ENCODE data around the gene DNAJC11. TPM values are rescaled to one million over a fixed set of nuclear protein-coding genes. Genes with fewer than 3 reads are reported as not detected.

DNAJC11 gene
- total RNA-seq, 1 experiment from 2014 or later, result 102 TPM

DNA sequence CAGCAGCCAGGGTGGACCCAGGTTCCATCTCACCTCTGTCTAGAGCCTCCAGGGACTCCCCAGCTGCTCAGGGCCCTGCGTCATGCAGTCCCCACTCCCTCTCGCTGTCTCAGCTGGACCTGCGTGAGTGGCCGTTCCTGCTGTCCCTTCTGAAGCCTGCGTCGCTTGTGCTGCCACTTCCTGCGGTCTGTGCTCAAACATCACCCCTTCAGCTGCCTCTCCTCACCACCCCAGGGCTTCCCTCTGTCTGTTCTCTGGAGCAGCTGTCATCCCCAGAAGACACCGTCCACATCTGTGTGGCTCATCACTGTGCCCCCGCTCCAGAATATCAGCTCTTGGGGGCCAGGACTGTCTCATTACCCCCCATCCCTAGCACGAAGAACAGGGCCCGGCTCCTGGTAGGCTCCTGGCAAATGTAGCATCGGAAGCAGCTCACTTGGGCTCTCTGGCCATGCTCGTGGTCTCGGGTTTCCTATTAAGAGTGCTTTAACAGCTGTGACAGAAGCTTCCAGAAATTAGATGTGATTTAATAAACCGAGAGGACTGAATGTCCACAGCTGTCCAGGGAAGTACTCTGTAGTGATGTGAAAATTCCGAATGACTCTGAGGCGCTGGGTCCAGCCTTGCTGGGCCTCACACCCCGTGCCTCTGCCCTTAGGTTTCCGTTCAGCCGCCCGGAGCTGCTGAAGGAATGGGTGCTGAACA, 73.6 kb downstream of the DNAJC11 start (continued):
- no peak for TF ChIP-seq MLX (CRISPR knock-in tag; IDR thresholded peaks at IDR 0.05)
- TF ChIP-seq, protein P1, sequence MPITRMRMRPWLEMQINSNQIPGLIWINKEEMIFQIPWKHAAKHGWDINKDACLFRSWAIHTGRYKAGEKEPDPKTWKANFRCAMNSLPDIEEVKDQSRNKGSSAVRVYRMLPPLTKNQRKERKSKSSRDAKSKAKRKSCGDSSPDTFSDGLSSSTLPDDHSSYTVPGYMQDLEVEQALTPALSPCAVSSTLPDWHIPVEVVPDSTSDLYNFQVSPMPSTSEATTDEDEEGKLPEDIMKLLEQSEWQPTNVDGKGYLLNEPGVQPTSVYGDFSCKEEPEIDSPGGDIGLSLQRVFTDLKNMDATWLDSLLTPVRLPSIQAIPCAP (CRISPR knock-in tag; IDR thresholded peaks at IDR 0.05), result no peak
- no peak for TF ChIP-seq FOXK1 (CRISPR knock-in tag; IDR thresholded peaks at IDR 0.05)

DNA sequence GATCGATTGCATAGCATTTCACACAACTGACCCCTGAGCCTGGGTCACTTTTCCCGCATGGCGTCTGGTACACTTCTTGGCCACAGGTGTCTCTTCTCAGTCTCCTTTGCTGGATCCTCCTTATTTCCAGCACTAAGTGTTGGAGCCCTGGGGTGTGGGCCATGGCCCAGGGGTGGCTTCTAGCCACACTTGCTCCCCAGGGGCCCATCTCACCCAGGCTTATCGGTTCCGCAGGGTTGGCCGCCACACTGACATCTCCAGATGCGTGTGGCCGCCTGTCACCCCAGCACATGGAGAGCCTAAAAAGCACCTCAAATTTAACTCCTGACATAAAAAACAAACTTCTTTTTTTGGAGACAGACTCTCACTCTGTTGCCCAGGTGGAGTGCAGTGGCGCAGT, 74.6 kb downstream of the DNAJC11 start:
- no peak for TF ChIP-seq HMGXB4 (CRISPR knock-in tag; IDR thresholded peaks at IDR 0.05)
- TF ChIP-seq MLX (CRISPR knock-in tag; IDR thresholded peaks at IDR 0.05), result no peak
- no peak for TF ChIP-seq SMAD3 (CRISPR knock-in tag; IDR thresholded peaks at IDR 0.05; ENCODE audit: borderline replicate concordance)
- DNase-seq (ENCODE audit: low spot score) (no peak), ATAC-seq (no peak)
- peaks cover 34% of the 10 kb centered on the region for H3K36me3 Mint-ChIP-seq
- no peaks in the 10 kb centered on the region for H3K9me3 Mint-ChIP-seq
- peaks cover 14% of the 10 kb centered on the region for H3K4me1 Mint-ChIP-seq
- H3K27ac Mint-ChIP-seq, result 0 out of 2 replicates have a peak overlapping the region, but pooled peaks have one; percentile 9
- H3K27me3 Mint-ChIP-seq (ENCODE audit: low read depth), result no peaks in the 10 kb centered on the region; the same call in 1 of the 2 replicates
- POLR2A ChIA-PET, result no interaction called here
- peak overlapping the region; percentile 89 for H3K4me3 Mint-ChIP-seq
- CTCF ChIA-PET, result no interaction called here

GRCh38 chr1:6625584-6626149, 75.9 kb downstream of the DNAJC11 start:
- H3K36me3 Mint-ChIP-seq, result peaks cover 44% of the 10 kb centered on the region
- POLR2A ChIA-PET, result interaction anchor here (1.1 kb wide), 1 partner anchor 21 kb away, joined by 3 read pairs; no protein-coding TSS in a partner anchor
- no peak for DNase-seq (ENCODE audit: low spot score)

GRCh38 chr1:6624710-6625583, 76.7 kb downstream of the DNAJC11 start, which contains the start of gene THAP3:
Gene THAP3 (plus strand): TSS chr1:6624868. CDS start chr1:6625219, 351 bp downstream.
- peak within 1 kb of the TSS; percentile 89 for H3K4me3 Mint-ChIP-seq
- TF ChIP-seq, protein P2, sequence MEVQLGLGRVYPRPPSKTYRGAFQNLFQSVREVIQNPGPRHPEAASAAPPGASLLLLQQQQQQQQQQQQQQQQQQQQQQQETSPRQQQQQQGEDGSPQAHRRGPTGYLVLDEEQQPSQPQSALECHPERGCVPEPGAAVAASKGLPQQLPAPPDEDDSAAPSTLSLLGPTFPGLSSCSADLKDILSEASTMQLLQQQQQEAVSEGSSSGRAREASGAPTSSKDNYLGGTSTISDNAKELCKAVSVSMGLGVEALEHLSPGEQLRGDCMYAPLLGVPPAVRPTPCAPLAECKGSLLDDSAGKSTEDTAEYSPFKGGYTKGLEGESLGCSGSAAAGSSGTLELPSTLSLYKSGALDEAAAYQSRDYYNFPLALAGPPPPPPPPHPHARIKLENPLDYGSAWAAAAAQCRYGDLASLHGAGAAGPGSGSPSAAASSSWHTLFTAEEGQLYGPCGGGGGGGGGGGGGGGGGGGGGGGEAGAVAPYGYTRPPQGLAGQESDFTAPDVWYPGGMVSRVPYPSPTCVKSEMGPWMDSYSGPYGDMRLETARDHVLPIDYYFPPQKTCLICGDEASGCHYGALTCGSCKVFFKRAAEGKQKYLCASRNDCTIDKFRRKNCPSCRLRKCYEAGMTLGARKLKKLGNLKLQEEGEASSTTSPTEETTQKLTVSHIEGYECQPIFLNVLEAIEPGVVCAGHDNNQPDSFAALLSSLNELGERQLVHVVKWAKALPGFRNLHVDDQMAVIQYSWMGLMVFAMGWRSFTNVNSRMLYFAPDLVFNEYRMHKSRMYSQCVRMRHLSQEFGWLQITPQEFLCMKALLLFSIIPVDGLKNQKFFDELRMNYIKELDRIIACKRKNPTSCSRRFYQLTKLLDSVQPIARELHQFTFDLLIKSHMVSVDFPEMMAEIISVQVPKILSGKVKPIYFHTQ (CRISPR knock-in tag; IDR thresholded peaks at IDR 0.05), result no peak
- TF ChIP-seq SOX15 (CRISPR knock-in tag; IDR thresholded peaks at IDR 0.05) (no peak), ZNF416 (CRISPR knock-in tag; IDR thresholded peaks at IDR 0.05) (0 out of 2 replicates have a peak, but pooled peaks have one; percentile 56), CREB1 (CRISPR knock-in tag; IDR thresholded peaks at IDR 0.05) (no peak), RELA (CRISPR knock-in tag; IDR thresholded peaks at IDR 0.05; ENCODE audit: borderline replicate concordance) (no peak)
- TF ChIP-seq, protein P3, sequence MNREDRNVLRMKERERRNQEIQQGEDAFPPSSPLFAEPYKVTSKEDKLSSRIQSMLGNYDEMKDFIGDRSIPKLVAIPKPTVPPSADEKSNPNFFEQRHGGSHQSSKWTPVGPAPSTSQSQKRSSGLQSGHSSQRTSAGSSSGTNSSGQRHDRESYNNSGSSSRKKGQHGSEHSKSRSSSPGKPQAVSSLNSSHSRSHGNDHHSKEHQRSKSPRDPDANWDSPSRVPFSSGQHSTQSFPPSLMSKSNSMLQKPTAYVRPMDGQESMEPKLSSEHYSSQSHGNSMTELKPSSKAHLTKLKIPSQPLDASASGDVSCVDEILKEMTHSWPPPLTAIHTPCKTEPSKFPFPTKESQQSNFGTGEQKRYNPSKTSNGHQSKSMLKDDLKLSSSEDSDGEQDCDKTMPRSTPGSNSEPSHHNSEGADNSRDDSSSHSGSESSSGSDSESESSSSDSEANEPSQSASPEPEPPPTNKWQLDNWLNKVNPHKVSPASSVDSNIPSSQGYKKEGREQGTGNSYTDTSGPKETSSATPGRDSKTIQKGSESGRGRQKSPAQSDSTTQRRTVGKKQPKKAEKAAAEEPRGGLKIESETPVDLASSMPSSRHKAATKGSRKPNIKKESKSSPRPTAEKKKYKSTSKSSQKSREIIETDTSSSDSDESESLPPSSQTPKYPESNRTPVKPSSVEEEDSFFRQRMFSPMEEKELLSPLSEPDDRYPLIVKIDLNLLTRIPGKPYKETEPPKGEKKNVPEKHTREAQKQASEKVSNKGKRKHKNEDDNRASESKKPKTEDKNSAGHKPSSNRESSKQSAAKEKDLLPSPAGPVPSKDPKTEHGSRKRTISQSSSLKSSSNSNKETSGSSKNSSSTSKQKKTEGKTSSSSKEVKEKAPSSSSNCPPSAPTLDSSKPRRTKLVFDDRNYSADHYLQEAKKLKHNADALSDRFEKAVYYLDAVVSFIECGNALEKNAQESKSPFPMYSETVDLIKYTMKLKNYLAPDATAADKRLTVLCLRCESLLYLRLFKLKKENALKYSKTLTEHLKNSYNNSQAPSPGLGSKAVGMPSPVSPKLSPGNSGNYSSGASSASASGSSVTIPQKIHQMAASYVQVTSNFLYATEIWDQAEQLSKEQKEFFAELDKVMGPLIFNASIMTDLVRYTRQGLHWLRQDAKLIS (CRISPR knock-in tag; IDR thresholded peaks at IDR 0.05; ENCODE audit: borderline replicate concordance), result no peak

More at GRCh38 chr1:6625584-6626149, 75.9 kb downstream of the DNAJC11 start:
- H3K27me3 Mint-ChIP-seq (ENCODE audit: low read depth), result no peaks in the 10 kb centered on the region; the same call in 1 of the 2 replicates
- TF ChIP-seq FOXP1 (CRISPR knock-in tag; IDR thresholded peaks at IDR 0.05; ENCODE audit: borderline replicate concordance) (0 out of 2 replicates have a peak, but pooled peaks have one; percentile 5), MXD4 (CRISPR knock-in tag; IDR thresholded peaks at IDR 0.05; ENCODE audit: borderline replicate concordance) (no peak)
- CTCF ChIA-PET, result interaction anchor here (0.7 to 2.5 kb wide), 5 partner anchors 9 to 770 kb away, joined by 3 to 8 read pairs (median 8); no protein-coding TSS in a partner anchor
- peaks cover 14% of the 10 kb centered on the region for H3K4me1 Mint-ChIP-seq
- peak overlapping the region; percentile 41; the same call in 1 of the 2 replicates for H3K27ac Mint-ChIP-seq
- no peaks in the 10 kb centered on the region for H3K9me3 Mint-ChIP-seq
- H3K4me3 Mint-ChIP-seq, result peak overlapping the region; percentile 89
- ATAC-seq, result no peak

More at GRCh38 chr1:6624710-6625583, 76.7 kb downstream of the DNAJC11 start, which contains the start of gene THAP3:
- peaks cover 14% of the 10 kb centered on the region for H3K4me1 Mint-ChIP-seq
- ChIA-PET POLR2A (interaction anchor here (0.7 to 1.3 kb wide), 4 partner anchors 20 to 23 kb away, joined by 3 to 4 read pairs (median 4); partner anchors contain the start of gene KLHL21), CTCF (interaction anchor here (0.7 to 2.5 kb wide), 8 partner anchors 8 to 771 kb away, joined by 3 to 8 read pairs (median 6); partner anchors contain the start of gene NOL9)
- H3K9me3 Mint-ChIP-seq, result no peaks in the 10 kb centered on the region
- H3K36me3 Mint-ChIP-seq, result peaks cover 46% of the 10 kb centered on the region
- DNase-seq (ENCODE audit: low spot score), result peak; percentile 90
- ATAC-seq, result peak; percentile 93
- peak within 1 kb of the TSS; percentile 98 for H3K27ac Mint-ChIP-seq
- H3K27me3 Mint-ChIP-seq (ENCODE audit: low read depth), result no peaks in the 10 kb centered on the region; the same call in 1 of the 2 replicates

All from WTC11 (cell line).